ENCODE results near the gene TAF3.

Gene TAF3

DNA sequence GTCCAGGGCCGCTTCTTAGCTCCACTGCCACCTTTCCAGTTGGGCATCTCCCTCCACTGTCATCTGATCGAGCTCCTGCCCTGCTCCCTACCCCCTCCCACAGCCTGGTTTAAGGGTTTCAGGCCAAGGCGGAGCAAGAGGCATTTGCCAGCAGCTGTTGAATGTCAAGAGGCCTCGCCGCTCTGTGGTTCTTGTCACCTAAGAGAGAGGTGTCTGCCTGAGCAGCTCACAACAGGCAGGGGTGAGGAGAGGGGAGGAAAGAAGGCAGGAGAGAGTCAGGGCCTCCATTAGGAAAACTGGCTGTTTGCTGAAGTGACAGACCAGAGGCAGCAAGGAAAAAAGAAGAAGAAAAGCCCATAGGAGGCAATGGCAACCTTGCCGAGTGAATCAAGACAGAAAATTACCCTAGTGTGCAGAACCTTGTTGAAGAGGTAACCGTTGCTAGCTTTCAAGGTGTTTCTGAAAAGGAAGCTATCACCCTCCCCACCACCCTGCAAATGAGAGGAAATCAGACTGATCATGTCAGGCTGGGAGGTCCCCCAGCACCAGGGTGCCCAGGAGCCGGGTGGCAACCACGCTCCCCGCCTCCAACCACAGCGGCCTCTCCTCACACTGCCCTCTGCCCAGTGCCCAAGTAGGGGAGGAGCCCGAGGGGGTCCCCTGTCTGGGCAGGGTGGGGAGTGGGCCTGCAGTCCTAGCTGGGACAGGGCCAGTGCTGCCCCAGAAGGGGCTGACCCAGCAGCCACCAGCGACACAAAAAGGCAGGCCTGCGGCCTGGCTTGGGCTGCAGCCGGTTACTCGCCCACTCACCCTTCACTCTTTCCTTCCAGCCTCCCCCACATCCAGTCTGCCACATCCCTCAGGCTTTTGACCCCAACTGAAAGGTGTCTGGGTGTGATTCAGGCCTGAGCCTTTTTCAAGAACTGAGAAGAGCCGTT lies 243.2 kb downstream of the TAF3 start:
- in situ Hi-C loops (cut with MboI; ENCODE audit: low pct_unique_long_range_greater_than_20kb, low sequenced_read_pairs) = no loop called here
- no peak for DNase-seq

DNA sequence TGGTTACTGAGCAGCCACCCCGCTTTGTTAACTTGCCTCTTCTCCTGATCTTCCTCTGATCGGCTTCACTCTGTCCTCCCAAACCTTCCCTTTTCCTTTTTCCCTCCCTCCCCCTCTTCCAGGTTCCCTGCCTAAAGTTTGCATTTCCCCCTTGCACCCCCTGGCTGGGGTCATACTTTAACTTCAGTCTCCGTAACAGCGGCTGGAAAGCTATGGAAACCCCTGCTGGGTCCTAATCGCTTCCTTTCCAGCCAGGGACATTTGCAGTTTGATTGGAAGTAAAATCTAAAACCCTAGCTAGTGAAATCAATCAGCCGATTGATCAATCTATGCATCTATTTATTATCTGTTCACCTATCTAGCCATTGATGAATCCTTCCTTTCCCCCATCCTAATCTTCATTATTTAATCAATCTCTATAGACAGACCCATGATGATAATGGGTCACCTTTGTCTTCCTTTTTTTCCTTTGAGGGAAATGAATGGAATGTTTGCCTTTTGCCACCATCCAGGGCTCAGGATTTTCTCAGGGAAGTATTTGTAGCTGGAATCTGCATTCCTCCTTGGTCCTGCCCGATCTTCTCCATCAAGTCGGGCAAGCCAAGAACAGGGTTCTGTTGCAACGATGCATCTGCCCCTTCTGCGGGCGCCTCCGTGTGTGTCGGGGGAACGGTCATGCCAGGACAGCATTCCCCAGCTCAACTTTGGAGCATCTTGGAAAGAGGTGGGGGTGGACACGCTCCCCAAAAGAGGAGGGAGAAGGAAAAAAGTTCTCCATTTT lies 245.0 kb downstream of the TAF3 start:
- DNase-seq = no peak
- in situ Hi-C loops (cut with MboI; ENCODE audit: low pct_unique_long_range_greater_than_20kb, low sequenced_read_pairs) = no loop called here

DNA sequence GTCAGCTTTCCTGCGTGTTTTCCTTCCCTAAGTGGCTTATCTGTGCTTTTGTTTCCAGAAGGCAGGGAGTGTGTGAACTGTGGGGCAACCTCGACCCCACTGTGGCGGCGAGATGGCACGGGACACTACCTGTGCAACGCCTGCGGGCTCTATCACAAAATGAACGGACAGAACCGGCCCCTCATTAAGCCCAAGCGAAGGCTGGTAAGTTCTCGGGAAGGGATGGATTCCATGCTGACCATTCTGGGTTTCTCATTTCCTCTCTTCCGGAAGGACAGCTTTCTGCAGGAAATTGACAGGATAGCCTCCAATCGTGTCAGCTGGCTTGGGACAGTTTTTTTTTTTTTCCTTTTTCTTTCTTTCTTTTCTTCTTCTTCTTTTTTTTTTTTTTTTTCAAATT lies 245.6 kb downstream of the TAF3 start:
- DNase-seq = no peak
- in situ Hi-C loops (cut with MboI; ENCODE audit: low pct_unique_long_range_greater_than_20kb, low sequenced_read_pairs) = no loop called here

DNA sequence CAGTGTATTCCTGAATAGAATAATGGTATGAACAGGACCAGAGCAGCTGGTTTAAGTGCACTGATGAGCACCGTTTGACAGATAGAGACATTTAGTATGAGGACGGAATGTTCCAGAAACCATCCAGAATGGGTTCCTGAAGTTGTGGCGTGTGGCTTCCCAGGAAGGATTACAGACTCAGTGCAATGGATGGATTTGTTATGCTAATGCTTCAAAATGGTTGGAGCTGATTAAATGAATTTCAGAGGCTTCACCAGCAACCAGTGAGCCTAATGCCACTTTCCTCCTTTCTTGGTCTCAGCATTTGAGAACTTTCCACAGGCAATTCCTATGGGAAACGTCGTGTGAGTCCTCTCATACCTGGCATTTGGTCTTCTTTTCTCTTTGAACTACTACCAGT lies 246.1 kb downstream of the TAF3 start:
- no peak for DNase-seq
- in situ Hi-C loops (cut with MboI; ENCODE audit: low pct_unique_long_range_greater_than_20kb, low sequenced_read_pairs) = no loop called here

DNA sequence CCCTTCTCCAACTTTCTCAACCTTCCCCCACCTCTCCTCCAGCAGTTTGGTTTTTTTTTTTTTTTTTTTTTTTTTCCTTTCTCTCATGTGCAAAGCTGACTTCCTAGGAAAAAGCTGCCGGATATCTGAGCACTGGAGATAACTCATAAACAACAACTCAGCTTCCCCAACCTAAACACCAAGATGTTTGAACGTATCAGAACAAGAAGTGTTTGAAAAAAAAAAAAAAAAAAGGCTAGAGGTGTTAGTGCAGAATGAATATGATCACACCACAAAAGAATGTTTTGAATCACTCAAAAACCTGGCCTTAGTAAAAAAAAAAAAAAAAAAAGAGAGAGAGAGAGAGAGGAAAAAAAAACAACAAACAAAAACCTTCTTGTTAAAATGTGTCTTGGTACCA lies 247.3 kb downstream of the TAF3 start:
- in situ Hi-C loops (cut with MboI; ENCODE audit: low pct_unique_long_range_greater_than_20kb, low sequenced_read_pairs) = no loop called here

DNA sequence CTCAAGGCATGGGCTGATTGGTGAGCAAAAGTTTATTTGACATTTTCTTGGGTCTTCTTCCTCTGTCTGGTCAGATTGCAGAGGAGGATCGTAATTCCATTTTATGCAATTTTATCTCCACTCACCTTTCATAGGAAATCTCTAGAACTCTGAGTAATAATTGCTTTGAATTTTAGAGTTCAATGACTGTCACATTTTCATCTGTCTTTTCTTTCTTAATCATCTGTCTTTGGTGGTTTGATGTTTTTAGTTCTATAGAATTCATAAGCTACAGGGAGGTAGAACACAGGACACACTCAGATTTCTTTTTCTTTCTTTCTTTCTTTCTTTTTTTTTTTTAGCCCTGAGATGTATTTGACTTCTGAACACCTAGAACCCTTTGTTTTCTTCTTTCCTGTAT lies 247.8 kb downstream of the TAF3 start:
- no peak for DNase-seq
- in situ Hi-C loops (cut with MboI; ENCODE audit: low pct_unique_long_range_greater_than_20kb, low sequenced_read_pairs) = no loop called here

More for the DNA sequence above, 247.3 kb downstream of the TAF3 start:
- no peak for DNase-seq

All from KBM-7 (cell line).